HG03558 (cell line): ENCODE results near the gene C20orf173.
"Not testable (repeated sequence)": the region's sequence is repeated elsewhere in the genome, so short reads cannot be mapped to it uniquely, and the experiment has no call there.

Source experiments
- ATAC-seq: cut with Tn5 transposase; IDR thresholded peaks from one replicate; pipeline ENCODE4 v1.9.1; 2021; ENCODE audit warnings: moderate number of reproducible peaks; ENCODE audit not compliant: unreplicated experiment; ENCODE audit errors: extremely low read depth

The C20orf173 gene

GRCh38 chr20:35529552-35529951 is at the start of gene C20orf173:
C20orf173 (minus strand) TSS chr20:35529652; CDS start chr20:35529373, 279 bp downstream.
- ATAC-seq: no peak

- ATAC-seq: no peak
These were observed 49.7 kb upstream of the C20orf173 start for GRCh38 chr20:35579196-35579595.

- no peak for ATAC-seq
These were observed 49.0 kb upstream of the C20orf173 start for GRCh38 chr20:35578469-35578868.

- ATAC-seq: no peak
These were observed 47.4 kb upstream of the C20orf173 start for GRCh38 chr20:35576816-35577215.

- ATAC-seq: no peak
These were observed 46.5 kb upstream of the C20orf173 start for GRCh38 chr20:35575958-35576357.

GRCh38 chr20:35572838-35573237 is 43.4 kb upstream of the C20orf173 start:
- ATAC-seq: no peak

- no peak for ATAC-seq
These were observed 42.1 kb upstream of the C20orf173 start for GRCh38 chr20:35571555-35571954.

GRCh38 chr20:35568645-35569044 is 39.2 kb upstream of the C20orf173 start:
- no peak for ATAC-seq

GRCh38 chr20:35564905-35565304 is 35.5 kb upstream of the C20orf173 start:
- ATAC-seq: no peak

GRCh38 chr20:35563834-35564233 is 34.4 kb upstream of the C20orf173 start:
- ATAC-seq: no peak

- ATAC-seq: no peak
These were observed 33.2 kb upstream of the C20orf173 start for GRCh38 chr20:35562541-35563110.

- no peak for ATAC-seq
These were observed 32.2 kb upstream of the C20orf173 start for GRCh38 chr20:35561671-35562070.

GRCh38 chr20:35561268-35561667 is 31.8 kb upstream of the C20orf173 start:
- ATAC-seq: no peak

GRCh38 chr20:35560541-35560940 is 31.1 kb upstream of the C20orf173 start:
- no peak for ATAC-seq

GRCh38 chr20:35560105-35560511 is 30.7 kb upstream of the C20orf173 start:
- no peak for ATAC-seq

GRCh38 chr20:35559042-35559693 is 29.7 kb upstream of the C20orf173 start:
- no peak for ATAC-seq

GRCh38 chr20:35558451-35558850 is 29.0 kb upstream of the C20orf173 start:
- no peak for ATAC-seq

- ATAC-seq: no peak
These were observed 27.4 kb upstream of the C20orf173 start for GRCh38 chr20:35556871-35557270.

GRCh38 chr20:35555951-35556645 is 26.6 kb upstream of the C20orf173 start:
- no peak for ATAC-seq

- not testable (repeated sequence) for ATAC-seq
These were observed 26.0 kb upstream of the C20orf173 start for GRCh38 chr20:35555461-35555860.

- ATAC-seq: no peak
These were observed 23.5 kb upstream of the C20orf173 start for GRCh38 chr20:35552914-35553313.

GRCh38 chr20:35551503-35551902 is 22.1 kb upstream of the C20orf173 start:
- no peak for ATAC-seq
